Ishikawa (cell line): ENCODE measurements around the gene TMEM108.
A peak's percentile ranks its signal among the peaks of the same experiment; 100 is the strongest.

ENCODE experiments used
- CEBPB ChIP-seq: IDR thresholded peaks from 2 replicates; pipeline ENCODE4 v1.6.1; 2012
- CREB1 ChIP-seq: IDR thresholded peaks from 2 replicates; pipeline ENCODE4 v1.6.1; 2012; ENCODE audit warnings: low read depth
- EGR1 ChIP-seq: IDR thresholded peaks from 2 replicates; pipeline ENCODE4 v1.6.1; 2012
- EP300 ChIP-seq: IDR thresholded peaks from 2 replicates; pipeline ENCODE4 v1.6.1; 2012; ENCODE audit warnings: borderline replicate concordance
- FOXM1 ChIP-seq: IDR thresholded peaks from 2 replicates; pipeline ENCODE4 v1.6.1; 2012; ENCODE audit warnings: low read depth, borderline replicate concordance
- MAX ChIP-seq: IDR thresholded peaks from 2 replicates; pipeline ENCODE4 v1.6.1; 2012
- NFIC ChIP-seq: IDR thresholded peaks from 2 replicates; pipeline ENCODE4 v1.6.1; 2012
- RAD21 ChIP-seq: IDR thresholded peaks from 2 replicates; pipeline ENCODE4 v1.6.1; 2012; ENCODE audit warnings: low read depth
- REST ChIP-seq: IDR thresholded peaks from 2 replicates; pipeline ENCODE4 v1.6.1; 2012; ENCODE audit warnings: low read depth, mild to moderate bottlenecking
- TAF1 ChIP-seq: IDR thresholded peaks from 2 replicates; pipeline ENCODE4 v1.6.1; 2012; ENCODE audit warnings: low read depth, mild to moderate bottlenecking
- TCF12 ChIP-seq: IDR thresholded peaks from 2 replicates; pipeline ENCODE4 v1.6.1; 2012; ENCODE audit warnings: low read depth
- TEAD4 ChIP-seq: IDR thresholded peaks from 2 replicates; pipeline ENCODE4 v1.6.1; 2012
- USF1 ChIP-seq: IDR thresholded peaks from 2 replicates; pipeline ENCODE4 v1.6.1; 2012
- YY1 ChIP-seq: IDR thresholded peaks from 2 replicates; pipeline ENCODE4 v1.6.1; 2012; ENCODE audit warnings: low read depth
- ZBTB7A ChIP-seq: IDR thresholded peaks from 2 replicates; pipeline ENCODE4 v1.6.1; 2012; ENCODE audit warnings: low read depth

TMEM108 gene

GRCh38 chr3:133381346-133382109 lies 343.3 kb downstream of the TMEM108 start:
- no peak for TF ChIP-seq TAF1
- TF ChIP-seq FOXM1: no peak
- no peak for TF ChIP-seq TCF12
- TF ChIP-seq TEAD4: no peak
- no peak for TF ChIP-seq RAD21
- no peak for TF ChIP-seq EP300
- no peak for TF ChIP-seq ZBTB7A
- TF ChIP-seq USF1: no peak

GRCh38 chr3:133383175-133383574 lies 345.0 kb downstream of the TMEM108 start:
- no peak for TF ChIP-seq USF1
- no peak for TF ChIP-seq FOXM1
- no peak for TF ChIP-seq MAX
- no peak for TF ChIP-seq YY1
- no peak for TF ChIP-seq RAD21
- TF ChIP-seq TCF12: no peak
- TF ChIP-seq EGR1: no peak
- TF ChIP-seq CEBPB: no peak
- TF ChIP-seq EP300: no peak
- no peak for TF ChIP-seq TAF1
- TF ChIP-seq ZBTB7A: no peak
- TF ChIP-seq CREB1: no peak
- TF ChIP-seq REST: no peak
- TF ChIP-seq TEAD4: no peak
- TF ChIP-seq NFIC: no peak

GRCh38 chr3:133383741-133384140 lies 345.6 kb downstream of the TMEM108 start:
- no peak for TF ChIP-seq FOXM1
- TF ChIP-seq CEBPB: no peak
- TF ChIP-seq REST: no peak
- TF ChIP-seq TEAD4: no peak
- TF ChIP-seq NFIC: no peak
- TF ChIP-seq EP300: no peak
- no peak for TF ChIP-seq RAD21
- TF ChIP-seq USF1: no peak
- no peak for TF ChIP-seq TAF1
- TF ChIP-seq MAX: no peak
- TF ChIP-seq YY1: no peak
- TF ChIP-seq TCF12: no peak
- TF ChIP-seq CREB1: no peak
- TF ChIP-seq ZBTB7A: no peak
- TF ChIP-seq EGR1: no peak

- TF ChIP-seq REST (no peak), NFIC (0 out of 2 replicates have a peak, but pooled peaks have one; percentile 32), RAD21 (peak; percentile 91), YY1 (no peak), CEBPB (no peak), EP300 (no peak), MAX (no peak)
Measured at GRCh38 chr3:133384331-133385027, 346.3 kb downstream of the TMEM108 start.
